Chondrocyte (in vitro differentiated cells): ENCODE results near the gene TSPAN5. TPM values are rescaled to one million over a fixed set of nuclear protein-coding genes. Genes with fewer than 3 reads are reported as not detected.

Source experiments
- DNase-seq: peaks from one replicate; pipeline ENCODE4 v3.0.0; 2021; ENCODE audit warnings: mixed read lengths, low spot score
- H3K27ac Mint-ChIP-seq: one replicate; pipeline ENCODE4 v1.8.0; 2021; ENCODE audit warnings: mild to moderate bottlenecking, moderate library complexity, mixed read lengths; ENCODE audit not compliant: unreplicated experiment
- H3K27me3 Mint-ChIP-seq: 2 replicates; pipeline ENCODE4 v1.8.0; 2021; ENCODE audit warnings: low read depth, mixed read lengths
- H3K36me3 Mint-ChIP-seq: 2 replicates; pipeline ENCODE4 v1.8.0; 2021; ENCODE audit warnings: low read depth, mixed read lengths
- H3K4me1 Mint-ChIP-seq: 2 replicates; pipeline ENCODE4 v1.8.0; 2021; ENCODE audit warnings: low read depth, mild to moderate bottlenecking, mixed read lengths
- H3K4me3 Mint-ChIP-seq: one replicate; pipeline ENCODE4 v1.8.0; 2021; ENCODE audit warnings: mild to moderate bottlenecking, moderate library complexity, mixed read lengths; ENCODE audit not compliant: unreplicated experiment
- H3K9me3 Mint-ChIP-seq: 2 replicates; pipeline ENCODE4 v1.8.0; 2021; ENCODE audit warnings: low read depth, mixed read lengths
- CTCF ChIP-seq: fragments of 200-600 bp; sonication (generic); IDR thresholded peaks from 2 replicates; pipeline ENCODE4 v1.5.0; 2021; ENCODE audit warnings: antibody characterized with exemption, mild to moderate bottlenecking, moderate library complexity
- total RNA-seq: library from RNA; stranded (reverse); gene quantifications from 3 replicates; pipeline ENCODE4 v1.2.1, GENCODE V29; 2021

Gene TSPAN5
- total RNA-seq, 1 donor from 2014 or later: 55.5 TPM

- no peak for DNase-seq
- Mint-ChIP-seq H3K4me1 (peaks cover 47% of the 10 kb centered on the region), H3K9me3 (no peaks in the 10 kb centered on the region), H3K27me3 (no peaks in the 10 kb centered on the region), H3K4me3 (no peak overlapping the region), H3K27ac (no peak overlapping the region), H3K36me3 (no peaks in the 10 kb centered on the region)
- TF ChIP-seq CTCF: no peak
Measured at GRCh38 chr4:98583265-98583664, 75.1 kb downstream of the TSPAN5 start.

- Mint-ChIP-seq H3K4me1 (peaks cover 47% of the 10 kb centered on the region), H3K27ac (no peak overlapping the region), H3K9me3 (no peaks in the 10 kb centered on the region), H3K4me3 (no peak overlapping the region), H3K36me3 (peaks cover under 1% of the 10 kb centered on the region), H3K27me3 (no peaks in the 10 kb centered on the region)
- no peak for TF ChIP-seq CTCF
- no peak for DNase-seq
Measured at GRCh38 chr4:98581126-98581525, 77.3 kb downstream of the TSPAN5 start.

GRCh38 chr4:98577956-98578355 is 80.5 kb downstream of the TSPAN5 start:
- no peak for TF ChIP-seq CTCF
- Mint-ChIP-seq H3K27ac (no peak overlapping the region), H3K4me3 (no peak overlapping the region), H3K4me1 (peaks cover 46% of the 10 kb centered on the region), H3K36me3 (peaks cover 1% of the 10 kb centered on the region), H3K9me3 (no peaks in the 10 kb centered on the region), H3K27me3 (no peaks in the 10 kb centered on the region)
- DNase-seq: no peak

GRCh38 chr4:98574816-98575215 is 83.6 kb downstream of the TSPAN5 start:
- no peak for TF ChIP-seq CTCF
- peaks cover 53% of the 10 kb centered on the region for H3K4me1 Mint-ChIP-seq
- DNase-seq: no peak
- no peak overlapping the region for H3K4me3 Mint-ChIP-seq
- peak overlapping the region; percentile 0 for H3K27ac Mint-ChIP-seq
- H3K27me3 Mint-ChIP-seq: no peaks in the 10 kb centered on the region
- no peaks in the 10 kb centered on the region for H3K9me3 Mint-ChIP-seq
- peaks cover 1% of the 10 kb centered on the region for H3K36me3 Mint-ChIP-seq

GRCh38 chr4:98573791-98574190 is 84.6 kb downstream of the TSPAN5 start:
- H3K27ac Mint-ChIP-seq: peak overlapping the region; percentile 87

More at GRCh38 chr4:98573791-98574190, 84.6 kb downstream of the TSPAN5 start:
- no peak for DNase-seq
- Mint-ChIP-seq H3K9me3 (no peaks in the 10 kb centered on the region), H3K27me3 (no peaks in the 10 kb centered on the region), H3K36me3 (peaks cover 1% of the 10 kb centered on the region), H3K4me3 (no peak overlapping the region), H3K4me1 (peaks cover 63% of the 10 kb centered on the region)
- no peak for TF ChIP-seq CTCF
